ENCODE data around the gene VSTM4. TPM values are rescaled to one million over a fixed set of nuclear protein-coding genes. Genes with fewer than 3 reads are reported as not detected.

Gene VSTM4
- total RNA-seq, 6 experiments from 2014 or later: 0.05 to 0.24 (median 0.14) TPM; not detected in 1

GRCh38 chr10:49131507-49132361, 16.4 kb upstream of the VSTM4 start:
- Mint-ChIP-seq H3K4me3 (no peak overlapping the region), H3K36me3 (ENCODE audit: low read depth) (no peaks in the 10 kb centered on the region), H3K27me3 (ENCODE audit: insufficient read depth) (peaks cover 59% of the 10 kb centered on the region), H3K4me1 (ENCODE audit: low read depth) (no peaks in the 10 kb centered on the region), H3K27ac (no peak overlapping the region), H3K9me3 (peaks cover 4% of the 10 kb centered on the region; the same call in 1 of the 2 replicates)
- DNase-seq: no peak
- TF ChIP-seq CTCF (IDR thresholded peaks at IDR 0.05): no peak

GRCh38 chr10:49129376-49129775, 14.1 kb upstream of the VSTM4 start:
- H3K27ac Mint-ChIP-seq: no peak overlapping the region
- H3K9me3 Mint-ChIP-seq: no peaks in the 10 kb centered on the region
- no peak for TF ChIP-seq CTCF (IDR thresholded peaks at IDR 0.05)
- no peaks in the 10 kb centered on the region for H3K4me1 Mint-ChIP-seq (ENCODE audit: low read depth)
- no peak for DNase-seq
- H3K36me3 Mint-ChIP-seq (ENCODE audit: low read depth): no peaks in the 10 kb centered on the region
- H3K27me3 Mint-ChIP-seq (ENCODE audit: insufficient read depth): peaks cover 43% of the 10 kb centered on the region
- no peak overlapping the region for H3K4me3 Mint-ChIP-seq

GRCh38 chr10:49128854-49129253, 13.5 kb upstream of the VSTM4 start:
- Mint-ChIP-seq H3K36me3 (ENCODE audit: low read depth) (no peaks in the 10 kb centered on the region), H3K4me1 (ENCODE audit: low read depth) (no peaks in the 10 kb centered on the region), H3K9me3 (no peaks in the 10 kb centered on the region), H3K4me3 (no peak overlapping the region), H3K27ac (no peak overlapping the region), H3K27me3 (ENCODE audit: insufficient read depth) (peaks cover 38% of the 10 kb centered on the region)
- no peak for TF ChIP-seq CTCF (IDR thresholded peaks at IDR 0.05)
- no peak for DNase-seq

- no peaks in the 10 kb centered on the region; the same call in 1 of the 2 replicates for H3K4me1 Mint-ChIP-seq (ENCODE audit: low read depth)
- no peaks in the 10 kb centered on the region for H3K36me3 Mint-ChIP-seq (ENCODE audit: low read depth)
- H3K4me3 Mint-ChIP-seq: no peak overlapping the region
- no peaks in the 10 kb centered on the region for H3K9me3 Mint-ChIP-seq
- no peak overlapping the region for H3K27ac Mint-ChIP-seq
- TF ChIP-seq CTCF (IDR thresholded peaks at IDR 0.05): no peak
- peaks cover 23% of the 10 kb centered on the region for H3K27me3 Mint-ChIP-seq (ENCODE audit: insufficient read depth)
- no peak for DNase-seq
These were observed 8.9 kb upstream of the VSTM4 start for GRCh38 chr10:49123981-49124950.

- no peak overlapping the region for H3K27ac Mint-ChIP-seq
- no peaks in the 10 kb centered on the region; the same call in 1 of the 2 replicates for H3K4me1 Mint-ChIP-seq (ENCODE audit: low read depth)
- peaks cover 38% of the 10 kb centered on the region for H3K27me3 Mint-ChIP-seq (ENCODE audit: insufficient read depth)
- no peak overlapping the region for H3K4me3 Mint-ChIP-seq
- no peak for TF ChIP-seq CTCF (IDR thresholded peaks at IDR 0.05)
- H3K36me3 Mint-ChIP-seq (ENCODE audit: low read depth): no peaks in the 10 kb centered on the region
- H3K9me3 Mint-ChIP-seq: no peaks in the 10 kb centered on the region
- DNase-seq: no peak
These were observed 5.6 kb upstream of the VSTM4 start for GRCh38 chr10:49120911-49121310.
